ENCODE data around the gene CCDC141. TPM values are rescaled to one million over a fixed set of nuclear protein-coding genes. Genes with fewer than 3 reads are reported as not detected.
"Not testable (repeated sequence)": the region's sequence is repeated elsewhere in the genome, so short reads cannot be mapped to it uniquely, and the experiment has no call there.

Gene CCDC141
- total and polyA plus RNA-seq, 8 donors, result 0.66 to 11.3 (median 5.4) TPM

GRCh38 chr2:179051250-179051649 is 1.3 kb upstream of the CCDC141 start:
- no peak overlapping the region for H3K4me3 ChIP-seq
- TF ChIP-seq, protein P1, sequence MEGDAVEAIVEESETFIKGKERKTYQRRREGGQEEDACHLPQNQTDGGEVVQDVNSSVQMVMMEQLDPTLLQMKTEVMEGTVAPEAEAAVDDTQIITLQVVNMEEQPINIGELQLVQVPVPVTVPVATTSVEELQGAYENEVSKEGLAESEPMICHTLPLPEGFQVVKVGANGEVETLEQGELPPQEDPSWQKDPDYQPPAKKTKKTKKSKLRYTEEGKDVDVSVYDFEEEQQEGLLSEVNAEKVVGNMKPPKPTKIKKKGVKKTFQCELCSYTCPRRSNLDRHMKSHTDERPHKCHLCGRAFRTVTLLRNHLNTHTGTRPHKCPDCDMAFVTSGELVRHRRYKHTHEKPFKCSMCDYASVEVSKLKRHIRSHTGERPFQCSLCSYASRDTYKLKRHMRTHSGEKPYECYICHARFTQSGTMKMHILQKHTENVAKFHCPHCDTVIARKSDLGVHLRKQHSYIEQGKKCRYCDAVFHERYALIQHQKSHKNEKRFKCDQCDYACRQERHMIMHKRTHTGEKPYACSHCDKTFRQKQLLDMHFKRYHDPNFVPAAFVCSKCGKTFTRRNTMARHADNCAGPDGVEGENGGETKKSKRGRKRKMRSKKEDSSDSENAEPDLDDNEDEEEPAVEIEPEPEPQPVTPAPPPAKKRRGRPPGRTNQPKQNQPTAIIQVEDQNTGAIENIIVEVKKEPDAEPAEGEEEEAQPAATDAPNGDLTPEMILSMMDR (IDR thresholded peaks at IDR 0.05), result no peak
- ATAC-seq (no peak), DNase-seq (no peak), FAIRE-seq (no peak)
- intact Hi-C loops (cut with DNase I), result no loop called here
- 83 to 88% methylated on average over 4 of the region's 4 CpGs for WGBS, 2 donors
- H3K36me3 ChIP-seq, result no peaks in the 10 kb centered on the region
- peaks cover 0 to 11% (median 4%) of the 10 kb centered on the region in 3 donors for H3K4me1 ChIP-seq
- H3K27me3 ChIP-seq, result no peaks in the 10 kb centered on the region
- no peaks in the 10 kb centered on the region for H3K9me3 ChIP-seq
- H3K27ac ChIP-seq, result no peak overlapping the region

GRCh38 chr2:179050755-179051154 is 818 bp upstream of the CCDC141 start:
- intact Hi-C loops (cut with DNase I), result no loop called here
- H3K27ac ChIP-seq, result peak overlapping the region in 2 of 4 donors; percentile 65 to 67
- no peaks in the 10 kb centered on the region for H3K27me3 ChIP-seq
- FAIRE-seq (no peak), DNase-seq (no peak), ATAC-seq (no peak)
- peaks cover 0 to 11% (median 4%) of the 10 kb centered on the region in 3 donors for H3K4me1 ChIP-seq
- no peaks in the 10 kb centered on the region for H3K9me3 ChIP-seq
- TF ChIP-seq, protein P1 (IDR thresholded peaks at IDR 0.05), result no peak
- no peaks in the 10 kb centered on the region for H3K36me3 ChIP-seq
- no peak overlapping the region for H3K4me3 ChIP-seq

DNA sequence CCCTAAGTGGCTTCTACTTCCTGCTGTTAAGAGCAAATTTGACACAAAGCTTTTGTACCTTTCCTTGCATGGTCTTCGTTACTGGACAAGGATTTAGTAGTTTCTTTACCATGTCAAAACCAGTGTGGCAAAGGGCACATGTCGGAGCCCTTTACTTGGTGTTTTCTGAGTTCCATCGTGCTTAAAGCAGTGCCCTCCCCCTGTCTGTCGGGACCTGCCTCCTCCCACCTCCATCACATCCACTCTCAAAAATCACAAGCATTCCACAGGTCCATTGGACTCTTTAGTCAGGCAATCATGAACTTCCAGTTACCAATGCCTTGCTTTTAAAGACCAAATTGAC is 763 bp downstream of the CCDC141 start:
- FAIRE-seq (no peak), DNase-seq (no peak), ATAC-seq (peak; percentile 36 to 53 (median 45))
- Histone ChIP-seq H3K27me3 (no peaks in the 10 kb centered on the region), H3K9me3 (no peaks in the 10 kb centered on the region), H3K27ac (peak overlapping the region in 2 of 4 donors; percentile 65 to 67), H3K4me3 (peak overlapping the region in 2 of 4 donors; percentile 14 to 23), H3K36me3 (no peaks in the 10 kb centered on the region), H3K4me1 (peaks cover 0 to 11% (median 4%) of the 10 kb centered on the region in 3 donors)
- 42 to 58% methylated on average over 4 of the region's 4 CpGs for WGBS, 2 donors
- TF ChIP-seq, protein P1 (IDR thresholded peaks at IDR 0.05), result no peak
- intact Hi-C loops (cut with DNase I), result no loop called here

- ATAC-seq (no peak), FAIRE-seq (no peak), DNase-seq (no peak)
- intact Hi-C loops (cut with DNase I), result no loop called here
- Histone ChIP-seq H3K27ac (peak overlapping the region in 2 of 4 donors; percentile 65 to 67), H3K27me3 (no peaks in the 10 kb centered on the region), H3K9me3 (no peaks in the 10 kb centered on the region), H3K4me1 (peaks cover 0 to 11% (median 4%) of the 10 kb centered on the region in 3 donors), H3K36me3 (no peaks in the 10 kb centered on the region), H3K4me3 (peak overlapping the region in 1 of 4 donors; percentile 23)
- 65 to 78% methylated on average over 2 of the region's 2 CpGs for WGBS, 2 donors
- TF ChIP-seq, protein P1 (IDR thresholded peaks at IDR 0.05), result no peak
Measured at GRCh38 chr2:179048099-179048498, 1.8 kb downstream of the CCDC141 start.

DNA sequence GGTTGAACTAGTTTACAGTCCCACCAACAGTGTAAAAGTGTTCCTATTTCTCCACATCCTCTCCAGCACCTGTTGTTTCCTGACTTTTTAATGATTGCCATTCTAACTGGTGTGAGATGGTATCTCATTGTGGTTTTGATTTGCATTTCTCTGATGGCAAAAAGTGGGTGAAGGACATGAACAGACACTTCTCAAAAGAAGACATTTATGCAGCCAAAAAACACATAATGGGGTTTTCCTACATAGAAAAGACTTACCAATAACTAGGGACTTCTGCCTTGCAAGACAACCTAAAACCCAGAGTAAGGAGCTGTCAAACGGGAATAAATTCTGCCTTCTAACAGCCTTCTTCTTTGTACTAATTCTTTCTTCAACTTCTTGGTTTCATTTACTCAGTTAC is 4.3 kb downstream of the CCDC141 start:
- FAIRE-seq; DNase-seq; intact Hi-C loops (cut with DNase I); H3K4me1 ChIP-seq; H3K4me3 ChIP-seq; H3K27me3 ChIP-seq; ATAC-seq; H3K36me3 ChIP-seq; H3K9me3 ChIP-seq; H3K27ac ChIP-seq: not testable (repeated sequence)
- 0 to 49% methylated on average over 1 of the region's 1 CpG for WGBS, 2 donors
